Hepatic stellate cell (primary cell): ENCODE results near the gene IFI44.

ENCODE experiments used
- DNase-seq: peaks from one replicate; pipeline ENCODE4 v3.0.0; 2011; ENCODE audit warnings: low spot score

The IFI44 gene

DNA sequence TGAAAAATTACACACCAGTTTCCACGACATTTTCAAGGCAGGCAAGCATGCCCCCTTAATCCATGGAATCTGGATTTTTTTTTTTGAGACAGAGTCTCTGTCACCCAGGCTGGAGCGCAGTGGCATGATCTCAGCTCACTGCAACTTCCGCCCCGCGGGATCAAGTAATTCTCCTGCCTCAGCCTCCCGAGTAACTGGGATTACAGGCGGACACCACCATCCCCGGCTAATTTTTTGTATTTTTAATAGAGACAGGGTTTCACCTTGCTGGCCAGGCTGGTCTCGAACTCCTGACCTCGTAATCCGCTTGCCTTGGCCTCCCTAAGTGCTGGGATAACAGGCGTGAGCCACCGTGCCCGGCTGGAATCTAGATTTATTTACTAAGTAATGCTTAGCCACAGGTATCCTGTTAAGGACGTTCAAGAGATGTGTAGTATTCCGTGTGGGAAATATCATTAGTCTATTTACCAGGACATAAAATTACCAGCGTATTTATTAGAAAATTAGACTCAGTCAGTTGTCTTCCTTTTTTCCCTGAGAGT is 2.5 kb downstream of the IFI44 start:
- DNase-seq: no peak

DNA sequence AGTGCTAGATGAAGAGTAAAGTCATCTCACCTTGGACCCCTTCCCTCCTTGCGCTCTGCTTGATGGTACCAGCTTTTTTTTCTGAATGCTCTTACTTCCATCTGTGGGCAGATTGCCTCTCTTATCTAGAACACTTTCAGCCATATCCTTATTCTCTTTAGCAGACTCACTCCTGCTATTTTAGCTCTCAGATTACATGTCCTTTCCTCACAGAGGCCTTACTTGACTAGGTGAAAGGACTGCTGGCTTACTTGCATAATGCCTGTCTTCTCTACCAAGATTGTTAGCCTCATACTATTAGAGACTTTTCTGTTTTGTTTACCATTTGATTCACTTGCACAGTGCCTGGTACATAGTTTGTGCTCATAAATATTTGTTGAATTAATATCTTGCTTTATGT is 9.3 kb downstream of the IFI44 start:
- no peak for DNase-seq

DNA sequence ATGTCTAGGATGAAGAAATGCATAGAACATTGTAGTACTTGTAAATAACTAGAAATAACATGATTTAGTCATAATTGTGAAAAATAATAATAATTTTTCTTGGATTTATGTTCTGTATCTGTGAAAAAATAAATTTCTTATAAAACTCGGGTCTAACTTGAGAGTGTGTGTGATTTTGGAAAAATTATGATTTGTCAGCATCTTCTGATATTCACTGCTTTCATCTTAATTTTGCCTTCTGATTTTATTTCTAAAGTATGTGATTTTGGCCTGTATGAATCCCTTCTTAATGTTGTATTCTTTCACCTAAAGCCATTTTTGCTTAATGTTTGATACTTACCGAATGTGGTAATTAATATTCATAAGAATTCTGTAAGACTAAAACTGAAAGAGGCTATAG is 14.3 kb downstream of the IFI44 start:
- no peak for DNase-seq

DNA sequence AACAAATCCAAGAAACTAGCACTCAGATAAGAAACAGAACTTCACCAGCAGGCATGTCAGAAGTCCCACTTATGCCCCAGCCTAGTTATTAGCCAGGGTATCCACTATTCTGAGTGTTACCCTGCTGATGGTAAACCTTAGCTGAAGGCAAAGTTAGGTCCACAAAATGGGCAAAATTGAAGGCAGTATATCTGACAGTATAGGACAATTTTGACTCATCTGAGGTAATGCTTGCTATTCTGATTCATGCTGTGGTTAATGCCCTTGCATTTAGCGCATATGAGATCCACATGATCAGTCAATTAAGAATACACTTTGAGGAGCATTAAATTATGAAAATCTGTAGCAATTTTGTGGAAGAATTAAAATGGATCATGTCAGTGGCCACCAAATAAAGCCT is 15.1 kb downstream of the IFI44 start:
- no peak for DNase-seq

DNA sequence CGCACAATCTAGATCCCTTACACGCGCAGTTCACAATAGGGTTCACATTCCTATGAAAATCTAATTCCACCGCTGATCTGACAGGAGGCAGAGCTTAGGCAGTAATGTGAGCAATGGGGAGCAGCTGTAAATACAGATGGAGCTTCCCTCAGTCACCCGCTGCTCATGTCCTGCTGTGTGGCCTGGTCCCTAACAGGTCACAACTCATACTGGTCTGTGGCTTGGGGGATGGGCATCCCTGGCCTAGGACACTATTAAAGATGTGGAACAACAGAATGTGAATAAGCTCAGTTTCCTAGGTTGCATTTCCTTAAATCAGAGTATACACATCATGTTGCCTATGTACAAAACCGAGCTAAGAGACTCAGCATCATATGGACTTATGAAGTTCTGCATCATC is 16.2 kb downstream of the IFI44 start:
- no peak for DNase-seq

DNA sequence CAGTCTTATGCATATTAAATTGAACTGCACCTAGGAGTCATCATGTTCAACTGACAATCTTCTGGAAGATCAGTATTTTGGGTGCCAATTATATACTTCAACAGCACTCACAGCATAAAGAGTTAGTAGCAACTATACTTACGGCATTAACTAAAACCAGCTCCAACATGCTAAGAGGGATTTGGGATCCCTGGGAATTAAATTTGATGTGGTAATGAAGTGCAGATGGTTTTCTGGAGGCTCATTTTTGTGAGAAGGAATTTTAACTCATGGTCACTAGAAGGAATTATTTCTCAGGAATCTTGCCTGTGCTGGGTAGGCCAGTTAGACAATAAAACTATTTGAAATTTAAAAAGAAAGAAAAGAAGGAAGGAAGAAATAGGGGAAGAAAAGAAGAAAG is 18.3 kb downstream of the IFI44 start:
- no peak for DNase-seq

DNA sequence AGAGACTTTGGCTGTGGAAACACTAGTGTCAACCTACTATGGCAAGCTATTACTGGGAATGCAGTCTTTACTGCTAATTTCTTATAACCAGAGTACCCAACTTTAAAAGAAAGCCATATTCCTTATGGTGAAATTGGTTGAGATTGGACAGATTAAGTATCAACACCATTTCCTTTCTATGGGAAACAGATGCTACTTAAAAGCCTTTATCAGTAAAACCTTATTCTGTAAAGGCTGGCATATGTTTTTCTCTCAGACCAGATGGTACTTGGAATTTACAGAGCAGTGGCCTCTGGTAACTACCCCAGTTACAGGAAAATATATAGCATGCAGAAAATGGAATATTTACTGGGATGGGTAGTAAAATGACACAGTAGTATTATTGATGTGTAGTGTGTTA is 18.8 kb downstream of the IFI44 start:
- no peak for DNase-seq

DNA sequence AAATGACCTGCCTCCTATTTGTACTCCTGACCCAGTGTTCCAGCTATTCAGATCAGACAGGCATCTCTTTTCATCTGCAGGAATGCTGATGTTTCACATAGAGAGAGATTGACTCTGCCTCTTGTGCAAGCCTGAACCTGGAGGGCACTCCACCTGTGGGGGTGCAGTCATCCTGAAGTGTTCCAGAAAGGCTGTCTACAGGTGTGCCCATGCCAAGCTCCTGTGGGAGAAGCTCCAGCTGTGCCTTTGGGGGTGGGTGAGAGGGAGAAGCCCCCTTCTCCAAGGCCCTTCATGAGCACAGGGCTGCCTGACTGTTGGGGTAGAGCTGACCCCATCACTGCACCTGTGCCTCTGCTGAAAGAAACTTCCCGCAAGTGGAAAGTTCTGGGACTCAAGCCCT is 22.8 kb downstream of the IFI44 start:
- DNase-seq: no peak

DNA sequence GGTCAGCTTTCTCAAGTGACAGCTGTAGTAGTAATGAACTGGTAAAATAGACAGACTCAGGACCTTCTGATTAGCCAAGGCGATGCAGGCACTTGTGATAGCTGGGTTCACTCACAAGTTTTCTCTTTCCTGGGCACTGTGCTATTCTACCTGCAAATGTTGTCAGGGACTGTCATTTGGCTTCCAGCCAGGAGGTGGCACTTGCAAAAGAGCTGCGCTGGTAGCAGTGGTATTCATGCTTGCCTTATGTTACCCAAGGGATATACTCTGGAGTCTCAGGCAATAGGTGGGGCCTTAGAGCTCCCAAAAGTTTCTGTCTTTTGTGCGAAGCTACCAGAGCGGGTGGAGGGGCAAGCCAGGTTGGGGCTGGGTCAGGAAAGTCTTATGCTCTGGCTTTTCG is 23.5 kb downstream of the IFI44 start:
- DNase-seq: no peak

DNA sequence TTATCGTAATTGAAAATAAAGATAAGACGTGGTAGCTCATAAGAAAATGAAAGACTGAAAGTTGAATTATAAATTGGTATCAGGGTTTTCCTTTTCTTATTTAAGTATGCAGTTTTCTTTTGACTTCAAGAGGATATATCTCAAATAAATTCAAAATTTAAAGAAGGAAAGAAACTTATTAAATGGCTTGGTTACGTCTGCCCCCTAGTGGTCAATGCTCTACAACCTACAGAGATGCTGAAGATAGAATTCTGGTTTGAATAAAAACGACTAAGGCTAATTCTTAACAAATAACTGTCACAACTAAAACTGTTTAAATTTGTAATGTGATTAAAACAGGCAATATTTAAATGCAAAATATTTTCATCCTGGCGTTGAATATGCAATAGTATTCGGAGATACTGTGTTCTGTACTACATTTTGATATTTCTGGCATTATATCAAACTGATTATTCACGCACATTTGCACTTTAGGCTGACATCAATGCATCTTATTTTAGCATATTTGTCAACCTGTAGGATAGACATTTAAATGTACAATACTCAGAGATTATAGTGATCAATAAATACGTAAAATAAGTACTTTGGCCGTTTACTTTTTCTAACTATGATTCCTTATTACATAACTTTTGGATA is 26.8 kb downstream of the IFI44 start:
- peak; percentile 9 for DNase-seq

DNA sequence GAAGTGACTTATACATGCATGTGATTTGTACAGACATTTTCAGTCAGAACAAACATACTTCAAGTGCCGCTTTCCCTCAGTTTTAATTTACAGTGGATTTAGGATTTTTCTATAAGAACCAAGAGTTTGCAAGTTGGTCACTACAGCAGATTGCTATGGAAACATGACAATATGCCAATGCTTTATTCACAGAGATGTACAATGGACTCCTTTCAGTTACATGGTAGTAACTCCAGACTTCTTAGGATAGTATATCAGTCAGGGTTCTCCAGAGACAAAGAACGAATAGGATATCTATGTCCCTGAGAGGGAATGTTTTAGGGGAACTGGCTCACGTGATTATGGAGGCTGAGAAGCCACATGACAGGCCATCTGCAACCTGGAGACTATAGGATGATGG is 27.4 kb downstream of the IFI44 start:
- no peak for DNase-seq

DNA sequence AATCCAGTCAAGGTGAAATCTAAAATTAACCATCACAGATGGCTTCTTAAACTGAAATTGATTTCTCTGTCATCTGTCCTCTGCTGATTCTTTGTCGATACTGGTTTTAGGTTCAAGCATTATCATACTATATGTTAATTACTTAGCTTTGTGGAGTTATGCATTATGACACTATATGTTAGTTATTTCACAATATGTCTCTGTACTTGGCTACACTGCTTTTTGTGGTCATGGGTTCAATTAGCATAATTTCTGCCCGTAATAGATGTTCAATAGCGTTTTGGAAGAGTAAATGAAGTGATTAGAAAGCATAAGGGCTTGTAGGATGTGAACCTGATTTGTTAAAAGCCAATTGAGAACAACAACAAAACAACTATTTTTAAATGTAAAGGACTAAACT is 28.2 kb downstream of the IFI44 start:
- no peak for DNase-seq

DNA sequence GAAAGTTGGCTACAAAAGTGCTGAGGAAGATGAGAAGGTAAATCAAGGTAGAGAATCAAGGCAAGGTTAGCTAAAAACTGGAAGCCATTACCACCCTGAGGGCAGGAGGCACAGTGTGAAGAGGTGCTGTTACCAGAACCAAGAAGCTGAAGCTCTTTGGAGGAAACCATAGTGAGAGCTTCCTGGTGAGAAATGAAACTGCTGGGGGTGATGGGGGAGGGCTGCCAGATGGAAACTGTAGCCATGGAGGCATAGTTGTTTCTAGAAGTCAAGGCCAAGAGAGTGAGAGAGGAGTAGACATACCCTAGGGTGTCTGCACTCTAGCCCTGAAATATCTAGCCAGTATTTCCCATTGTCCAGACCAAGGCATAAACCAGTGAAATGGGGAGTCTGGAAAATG is 28.7 kb downstream of the IFI44 start:
- no peak for DNase-seq

DNA sequence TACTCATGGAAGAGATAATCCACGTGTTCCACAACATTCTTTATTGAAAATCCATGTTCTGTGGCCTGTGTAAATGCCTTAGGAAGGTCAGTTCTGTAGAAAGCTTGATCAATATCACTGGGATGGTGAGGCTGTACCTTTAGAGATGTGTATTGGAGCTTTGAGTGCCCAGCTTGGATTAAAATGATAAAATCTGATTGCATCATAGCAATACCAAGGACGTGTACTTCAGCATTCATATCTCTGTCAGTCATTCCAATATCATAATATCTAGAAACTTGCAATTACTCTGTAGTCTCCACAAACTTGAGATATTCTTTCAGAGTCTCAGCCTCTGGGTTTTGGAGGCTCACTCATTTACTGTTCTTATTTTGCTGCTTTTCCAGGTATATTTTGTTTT is 31.6 kb downstream of the IFI44 start:
- no peak for DNase-seq

DNA sequence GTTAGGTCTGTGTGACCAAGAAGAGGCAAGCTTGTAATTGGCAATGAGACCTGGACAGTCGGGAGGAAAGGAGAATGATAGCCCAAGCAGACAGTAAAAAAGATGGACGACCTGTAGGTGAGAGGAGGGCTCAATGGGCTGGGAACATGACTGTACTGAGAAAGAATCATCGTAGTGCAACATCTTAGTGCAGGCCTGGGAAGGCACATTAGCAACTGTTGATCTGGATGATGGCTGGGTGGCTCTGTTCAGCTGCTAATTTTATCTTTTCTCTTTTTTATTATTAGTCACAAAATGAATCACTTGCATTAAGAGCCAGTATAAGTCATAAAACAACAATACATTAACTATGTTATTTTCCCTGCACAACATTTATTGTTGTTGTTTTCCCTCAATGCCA is 32.9 kb downstream of the IFI44 start:
- no peak for DNase-seq

DNA sequence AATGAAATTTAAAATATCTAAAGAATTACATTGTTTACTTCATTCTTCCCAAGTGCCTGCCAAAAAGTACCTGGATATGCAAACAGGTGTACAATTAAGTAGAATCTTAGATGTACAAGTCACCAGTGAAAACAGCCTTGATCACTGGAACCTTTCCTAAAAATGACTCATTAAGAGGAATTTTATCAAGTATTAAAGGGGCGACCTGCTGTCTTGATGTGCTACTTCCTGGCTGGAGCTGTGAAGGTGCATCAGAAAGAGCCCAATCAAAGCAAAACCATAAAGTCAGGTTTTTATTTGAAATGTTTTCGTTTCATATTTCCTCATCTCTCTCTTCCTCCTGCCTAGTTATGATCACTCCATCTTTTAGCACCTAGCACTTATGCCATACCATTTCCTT is 33.4 kb downstream of the IFI44 start:
- no peak for DNase-seq

DNA sequence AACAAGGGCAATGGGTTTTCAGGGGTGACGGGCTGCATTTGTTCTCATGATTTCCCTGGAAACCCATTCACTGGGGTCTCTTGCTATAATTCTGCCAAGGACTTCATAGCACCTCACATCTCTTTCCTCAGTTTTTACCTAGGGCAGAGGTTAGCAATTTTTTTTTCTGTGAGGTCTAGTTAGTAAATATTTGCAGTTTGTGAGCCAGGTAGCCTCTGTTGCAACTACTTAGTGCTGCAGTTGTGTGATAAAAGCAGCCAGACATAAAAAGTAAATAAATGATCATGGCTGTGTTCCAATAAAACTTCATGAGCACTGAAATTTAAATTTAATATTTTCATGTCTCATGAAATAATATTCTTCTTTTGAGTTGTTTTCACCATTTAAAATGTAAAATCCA is 37.7 kb downstream of the IFI44 start:
- no peak for DNase-seq

DNA sequence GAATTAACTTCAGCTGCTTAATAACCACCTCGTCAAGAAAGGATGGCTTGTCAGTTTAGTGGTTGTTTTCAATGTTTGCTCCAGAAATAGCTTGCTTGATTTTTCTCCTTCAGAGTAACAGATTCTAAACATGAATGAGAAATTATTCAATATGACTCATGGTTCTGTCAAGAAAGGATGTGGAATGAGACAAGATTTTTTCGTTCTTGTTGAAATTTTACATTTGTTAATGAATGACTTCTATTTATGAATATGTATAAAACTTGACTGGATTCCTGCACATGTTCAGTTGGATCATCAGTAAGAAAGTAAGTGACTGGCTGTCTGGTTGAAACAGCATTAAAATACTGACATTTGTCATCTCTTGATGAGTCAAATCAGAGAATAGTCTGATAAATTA is 38.3 kb downstream of the IFI44 start:
- no peak for DNase-seq

DNA sequence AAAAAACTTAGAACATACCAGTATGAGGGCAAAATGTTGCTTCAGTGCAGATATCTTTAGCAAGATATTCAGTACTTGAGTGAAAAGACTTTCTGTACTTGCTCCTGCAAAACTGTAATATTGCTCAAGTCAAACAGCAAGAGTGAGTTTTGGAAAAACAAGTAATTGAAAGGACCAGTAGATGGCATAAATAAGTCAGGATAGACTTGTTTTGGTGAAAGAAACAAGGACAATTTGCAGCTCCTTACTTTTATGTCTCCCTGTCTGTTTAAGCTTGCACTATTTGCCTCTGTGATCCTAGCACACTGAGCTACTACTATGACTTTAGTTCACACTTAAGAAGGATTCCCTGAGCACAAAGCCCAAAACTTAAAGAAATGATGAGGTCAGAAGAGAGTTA is 39.1 kb downstream of the IFI44 start:
- peak; percentile 7 for DNase-seq

DNA sequence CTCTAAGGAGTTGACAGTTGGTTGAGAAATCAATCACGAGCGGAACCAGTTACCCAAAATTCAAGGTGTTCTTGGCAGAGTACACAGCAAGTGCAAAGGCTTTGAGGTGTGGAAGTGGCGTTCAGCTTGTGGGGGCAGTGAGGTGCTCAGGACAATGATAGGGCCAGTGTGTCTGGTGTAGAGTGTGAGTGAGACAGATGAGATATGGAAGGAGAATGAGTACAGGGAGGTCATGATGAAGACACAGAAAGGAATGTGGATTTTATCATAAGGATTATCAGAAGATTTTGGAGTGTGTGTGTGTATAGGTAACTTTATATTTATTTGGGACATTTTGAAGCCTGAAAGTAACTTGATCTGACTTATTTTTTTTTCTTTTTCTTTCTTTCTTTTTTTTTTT is 40.9 kb downstream of the IFI44 start:
- no peak for DNase-seq

DNA sequence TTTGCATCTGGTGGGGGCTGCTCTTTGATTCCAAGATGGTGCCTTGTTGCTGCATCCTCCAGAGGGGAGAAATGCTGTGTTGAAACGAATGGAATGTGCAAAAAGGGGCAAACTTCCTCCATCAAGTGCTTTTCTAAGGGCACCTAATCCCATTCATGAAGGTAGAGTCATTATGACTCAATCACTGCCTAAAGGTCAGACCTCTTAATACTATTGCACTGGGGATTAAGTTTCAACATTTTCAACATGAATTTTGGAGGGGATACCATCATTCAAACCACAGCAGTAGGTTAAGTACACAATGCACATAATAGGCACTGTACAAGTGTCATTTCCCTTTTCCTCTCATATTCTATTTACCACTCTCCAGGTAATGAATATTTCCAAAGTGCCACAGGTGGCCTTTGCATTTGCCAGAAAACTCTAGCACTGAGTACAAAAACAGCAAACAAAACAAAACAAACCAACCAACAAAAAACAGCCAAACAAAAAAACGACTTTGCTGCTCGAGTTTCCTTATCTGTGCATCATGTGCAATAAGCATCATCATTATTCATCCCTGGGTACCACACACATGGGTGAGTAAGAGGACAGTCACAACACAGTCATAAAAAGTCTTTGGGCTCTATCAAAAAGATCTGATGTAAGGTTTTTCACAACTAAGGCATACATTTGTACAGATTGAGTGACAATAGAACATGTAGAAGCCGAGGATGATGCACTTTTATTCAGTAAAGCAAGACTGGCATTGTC is 42.5 kb downstream of the IFI44 start:
- DNase-seq: no peak

DNA sequence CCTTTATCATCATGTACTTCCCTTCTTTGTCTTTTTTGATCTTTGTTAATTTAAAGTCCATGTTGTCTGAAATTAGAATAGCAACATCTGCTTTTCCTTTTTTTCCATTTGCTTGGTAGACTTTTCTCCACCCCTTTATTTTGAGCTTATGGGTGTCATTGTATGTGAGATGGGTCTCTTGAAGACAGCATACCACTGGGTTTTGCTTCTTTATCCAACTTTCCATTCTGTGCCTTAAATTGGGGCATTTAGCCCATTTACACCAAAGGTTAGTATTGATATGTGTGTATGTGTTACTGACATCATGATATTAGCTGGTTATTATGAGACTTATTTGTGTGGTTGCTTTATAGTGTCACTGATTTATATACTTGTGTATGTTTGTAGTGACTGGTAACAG is 50.2 kb downstream of the IFI44 start:
- DNase-seq: no peak

DNA sequence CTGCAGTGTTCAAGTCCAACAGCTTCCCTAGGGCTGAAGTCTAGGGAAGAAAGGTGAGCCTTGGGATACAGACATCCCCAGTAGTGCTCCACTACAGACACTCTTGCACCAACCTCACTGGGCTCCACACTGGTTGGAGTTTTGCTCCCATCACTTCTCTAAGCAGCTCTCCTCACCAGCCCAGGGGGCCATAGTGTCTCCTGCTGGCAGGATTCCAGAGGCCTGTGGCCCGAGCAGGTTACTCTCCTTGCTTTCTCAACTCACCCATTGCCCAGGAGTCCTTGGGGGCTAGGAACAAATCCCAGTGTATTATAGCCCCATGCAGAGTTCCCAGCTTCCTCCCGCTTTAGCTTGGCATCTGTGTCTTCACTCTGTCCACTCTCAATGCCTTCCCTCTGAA is 52.8 kb downstream of the IFI44 start:
- no peak for DNase-seq

DNA sequence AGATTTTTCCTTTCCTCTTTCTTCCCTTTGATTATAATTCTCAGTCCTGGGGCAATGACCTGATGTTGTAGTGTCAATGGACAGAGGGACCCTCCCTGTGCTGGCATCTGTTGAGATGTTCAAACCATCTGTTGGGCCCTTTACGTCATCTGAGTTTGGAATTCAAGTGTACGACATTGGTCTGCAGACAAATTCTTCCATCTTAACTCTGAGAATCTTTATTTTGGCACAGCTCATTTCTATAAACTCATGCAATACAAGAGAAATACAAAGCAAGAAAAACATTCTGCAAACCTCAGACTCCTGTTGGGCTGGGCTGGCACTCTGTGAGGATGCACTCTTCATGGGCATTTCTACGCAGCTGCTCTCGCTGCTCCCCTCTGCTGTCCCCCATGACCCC is 54.2 kb downstream of the IFI44 start:
- DNase-seq: no peak
